Measurements from ENCODE around the gene PPP2R2D. TPM values are rescaled to one million over a fixed set of nuclear protein-coding genes. Genes with fewer than 3 reads are reported as not detected.

PPP2R2D gene
- total RNA-seq, 4 donors from 2014 or later = 18.6 to 27.5 (median 22.1) TPM

GRCh38 chr10:131975796-131976195 lies 75.0 kb downstream of the PPP2R2D start:
- Histone ChIP-seq H3K4me1 (peaks cover 4 to 40% (median 9%) of the 10 kb centered on the region in 3 donors), H3K27me3 (peaks cover 0 to 15% (median 0%) of the 10 kb centered on the region in 4 donors), H3K9me3 (no peaks in the 10 kb centered on the region), H3K27ac (no peak overlapping the region), H3K4me3 (no peak overlapping the region), H3K36me3 (peaks cover 0 to 32% (median 0%) of the 10 kb centered on the region in 3 donors)
- intact Hi-C loops (cut with DNase I) = no loop called here
- no peak for TF ChIP-seq POLR2A (IDR thresholded peaks at IDR 0.05)
- TF ChIP-seq, protein P1, sequence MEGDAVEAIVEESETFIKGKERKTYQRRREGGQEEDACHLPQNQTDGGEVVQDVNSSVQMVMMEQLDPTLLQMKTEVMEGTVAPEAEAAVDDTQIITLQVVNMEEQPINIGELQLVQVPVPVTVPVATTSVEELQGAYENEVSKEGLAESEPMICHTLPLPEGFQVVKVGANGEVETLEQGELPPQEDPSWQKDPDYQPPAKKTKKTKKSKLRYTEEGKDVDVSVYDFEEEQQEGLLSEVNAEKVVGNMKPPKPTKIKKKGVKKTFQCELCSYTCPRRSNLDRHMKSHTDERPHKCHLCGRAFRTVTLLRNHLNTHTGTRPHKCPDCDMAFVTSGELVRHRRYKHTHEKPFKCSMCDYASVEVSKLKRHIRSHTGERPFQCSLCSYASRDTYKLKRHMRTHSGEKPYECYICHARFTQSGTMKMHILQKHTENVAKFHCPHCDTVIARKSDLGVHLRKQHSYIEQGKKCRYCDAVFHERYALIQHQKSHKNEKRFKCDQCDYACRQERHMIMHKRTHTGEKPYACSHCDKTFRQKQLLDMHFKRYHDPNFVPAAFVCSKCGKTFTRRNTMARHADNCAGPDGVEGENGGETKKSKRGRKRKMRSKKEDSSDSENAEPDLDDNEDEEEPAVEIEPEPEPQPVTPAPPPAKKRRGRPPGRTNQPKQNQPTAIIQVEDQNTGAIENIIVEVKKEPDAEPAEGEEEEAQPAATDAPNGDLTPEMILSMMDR (IDR thresholded peaks at IDR 0.05) = no peak
- no peak for DNase-seq
- WGBS, 2 donors = 94 to 96% methylated on average over 10 of the region's 10 CpGs

DNA sequence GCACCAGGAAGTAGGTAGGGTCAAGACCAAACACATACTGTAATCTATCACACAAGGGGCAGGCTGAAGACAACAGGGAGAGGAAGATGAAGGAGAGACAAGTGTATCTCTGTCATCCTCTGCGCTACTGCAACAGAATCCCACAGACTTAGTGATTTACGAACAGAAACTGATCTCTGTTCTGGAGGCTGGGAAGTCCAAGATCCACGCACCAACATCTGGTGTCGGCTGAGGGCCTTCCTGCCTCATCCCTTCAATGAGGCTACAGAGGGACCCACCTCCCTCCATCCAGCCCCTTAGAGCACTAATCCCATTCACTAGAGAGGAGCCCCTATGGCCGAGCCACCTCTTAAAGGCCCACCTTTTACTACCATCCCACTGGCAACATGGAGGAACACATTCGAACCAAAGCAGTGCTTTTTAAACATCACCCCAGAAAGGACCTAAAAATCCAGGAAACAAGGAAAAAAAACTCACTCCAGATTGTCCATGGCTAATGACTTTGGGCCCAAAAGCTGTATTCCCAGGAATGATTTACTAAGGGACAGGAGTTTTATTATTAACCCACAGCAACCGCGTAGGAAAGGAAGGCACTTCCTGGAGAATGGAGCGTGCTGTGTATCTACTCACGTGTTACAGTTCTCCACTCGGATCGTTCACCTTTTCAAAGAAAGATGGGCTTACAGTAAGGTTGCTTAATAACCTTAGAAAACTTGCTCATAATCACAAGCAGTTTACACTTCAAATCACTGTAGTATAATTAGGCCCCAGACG lies 76.7 kb downstream of the PPP2R2D start:
- no peak for DNase-seq
- H3K27ac ChIP-seq = no peak overlapping the region
- peaks cover 4 to 53% (median 10%) of the 10 kb centered on the region in 3 donors for H3K4me1 ChIP-seq
- H3K4me3 ChIP-seq = no peak overlapping the region
- 84 to 86% methylated on average over 9 to 13 of the region's 13 CpGs for WGBS, 2 donors
- TF ChIP-seq, protein P1 (IDR thresholded peaks at IDR 0.05) = no peak
- TF ChIP-seq POLR2A (IDR thresholded peaks at IDR 0.05) = no peak
- intact Hi-C loops (cut with DNase I) = no loop called here
- peaks cover 0 to 14% (median 0%) of the 10 kb centered on the region in 3 donors for H3K36me3 ChIP-seq
- peaks cover 0 to 31% (median 0%) of the 10 kb centered on the region in 4 donors for H3K27me3 ChIP-seq
- H3K9me3 ChIP-seq = no peaks in the 10 kb centered on the region

DNA sequence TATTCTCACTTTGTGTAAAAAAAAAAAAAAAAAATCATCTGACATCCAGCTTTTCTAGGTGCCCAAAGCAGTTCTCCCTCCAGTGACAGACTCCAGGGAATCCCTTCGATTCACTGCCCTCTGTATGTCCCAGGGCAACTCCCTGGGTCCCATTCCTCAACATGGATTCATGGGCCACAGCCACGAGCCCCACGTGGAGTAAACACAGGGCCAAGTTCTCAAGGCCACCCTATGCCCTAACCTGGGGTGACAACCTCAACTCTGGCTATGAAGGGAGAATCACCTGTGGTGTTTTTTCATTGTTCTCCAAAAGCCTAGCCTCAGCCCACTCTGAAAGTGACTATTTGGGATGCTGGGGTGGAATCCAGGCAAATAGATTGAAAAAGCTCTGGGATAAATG lies 77.6 kb downstream of the PPP2R2D start:
- no peak overlapping the region for H3K27ac ChIP-seq
- peaks cover 0 to 9% (median 0%) of the 10 kb centered on the region in 3 donors for H3K36me3 ChIP-seq
- DNase-seq = no peak
- H3K9me3 ChIP-seq = no peaks in the 10 kb centered on the region
- peaks cover 0 to 33% (median 0%) of the 10 kb centered on the region in 4 donors for H3K27me3 ChIP-seq
- H3K4me3 ChIP-seq = no peak overlapping the region
- intact Hi-C loops (cut with DNase I) = no loop called here
- peaks cover 4 to 53% (median 5%) of the 10 kb centered on the region in 3 donors for H3K4me1 ChIP-seq
- WGBS, 2 donors = 72 to 82% methylated on average over 3 of the region's 3 CpGs
- TF ChIP-seq, protein P1 (IDR thresholded peaks at IDR 0.05) = no peak
- TF ChIP-seq POLR2A (IDR thresholded peaks at IDR 0.05) = no peak

DNA sequence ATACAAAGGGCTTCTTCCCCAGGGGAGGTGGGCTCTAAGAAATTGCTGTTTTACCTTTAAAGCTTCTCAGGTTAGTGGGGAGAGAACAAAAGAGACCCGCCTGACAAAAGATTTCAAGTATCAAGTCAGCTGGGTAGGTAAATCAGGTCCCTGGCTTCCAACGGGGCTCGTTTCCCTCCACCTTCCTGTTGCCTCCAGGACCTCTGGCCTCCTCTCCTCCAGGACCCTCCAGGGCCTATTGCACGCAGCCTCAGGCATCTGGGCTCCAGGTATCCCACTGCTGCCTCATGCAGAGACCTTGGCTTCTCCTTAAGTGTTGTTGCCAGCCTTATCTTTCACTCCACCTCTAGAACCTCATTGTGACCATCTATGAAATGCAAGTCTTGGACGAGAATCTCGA lies 78.0 kb downstream of the PPP2R2D start:
- 78 to 79% methylated on average over 6 of the region's 6 CpGs for WGBS, 2 donors
- H3K4me1 ChIP-seq = peaks cover 4 to 52% (median 5%) of the 10 kb centered on the region in 3 donors
- intact Hi-C loops (cut with DNase I) = no loop called here

DNA sequence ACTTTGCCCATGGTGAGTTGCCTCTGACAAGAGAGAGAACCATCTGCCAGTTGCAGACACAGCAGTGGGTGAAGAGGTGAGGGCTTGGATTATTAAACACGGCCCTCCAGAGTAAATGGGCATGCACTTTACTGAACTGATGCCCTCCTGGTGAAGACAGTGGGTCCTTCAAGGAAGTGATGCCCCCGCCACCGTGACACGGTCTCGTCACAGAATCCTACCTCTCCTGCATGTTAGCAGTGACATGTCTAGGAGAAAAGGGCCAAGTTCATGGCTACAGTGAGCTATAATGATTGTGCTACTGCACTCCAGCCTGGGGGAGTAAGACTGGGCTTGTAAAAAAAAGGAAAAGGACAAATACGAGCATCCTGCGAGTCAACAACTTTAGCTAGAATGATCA lies 78.5 kb downstream of the PPP2R2D start:
- peaks cover 0 to 5% (median 0%) of the 10 kb centered on the region in 3 donors for H3K36me3 ChIP-seq
- H3K27ac ChIP-seq = peak overlapping the region in 2 of 4 donors; percentile 5 to 29
- no peaks in the 10 kb centered on the region for H3K9me3 ChIP-seq
- intact Hi-C loops (cut with DNase I) = no loop called here
- TF ChIP-seq, protein P1 (IDR thresholded peaks at IDR 0.05) = no peak
- TF ChIP-seq POLR2A (IDR thresholded peaks at IDR 0.05) = no peak
- H3K4me3 ChIP-seq = peak overlapping the region; percentile 2 to 77 (median 73)
- 71 to 78% methylated on average over 7 of the region's 7 CpGs for WGBS, 2 donors
- peaks cover 0 to 33% (median 0%) of the 10 kb centered on the region in 4 donors for H3K27me3 ChIP-seq
- peaks cover 4 to 52% (median 5%) of the 10 kb centered on the region in 3 donors for H3K4me1 ChIP-seq
- DNase-seq = no peak

More for the DNA sequence above, 78.0 kb downstream of the PPP2R2D start:
- H3K27ac ChIP-seq = no peak overlapping the region
- TF ChIP-seq, protein P1 (IDR thresholded peaks at IDR 0.05) = no peak
- TF ChIP-seq POLR2A (IDR thresholded peaks at IDR 0.05) = no peak
- H3K9me3 ChIP-seq = no peaks in the 10 kb centered on the region
- no peak for DNase-seq
- peaks cover 0 to 5% (median 0%) of the 10 kb centered on the region in 3 donors for H3K36me3 ChIP-seq
- H3K27me3 ChIP-seq = peaks cover 0 to 33% (median 0%) of the 10 kb centered on the region in 4 donors
- no peak overlapping the region for H3K4me3 ChIP-seq
